ENCODE measurements around the gene SLC13A2.
"Not testable (repeated sequence)": the region's sequence is repeated elsewhere in the genome, so short reads cannot be mapped to it uniquely, and the experiment has no call there.

Gene SLC13A2

DNA sequence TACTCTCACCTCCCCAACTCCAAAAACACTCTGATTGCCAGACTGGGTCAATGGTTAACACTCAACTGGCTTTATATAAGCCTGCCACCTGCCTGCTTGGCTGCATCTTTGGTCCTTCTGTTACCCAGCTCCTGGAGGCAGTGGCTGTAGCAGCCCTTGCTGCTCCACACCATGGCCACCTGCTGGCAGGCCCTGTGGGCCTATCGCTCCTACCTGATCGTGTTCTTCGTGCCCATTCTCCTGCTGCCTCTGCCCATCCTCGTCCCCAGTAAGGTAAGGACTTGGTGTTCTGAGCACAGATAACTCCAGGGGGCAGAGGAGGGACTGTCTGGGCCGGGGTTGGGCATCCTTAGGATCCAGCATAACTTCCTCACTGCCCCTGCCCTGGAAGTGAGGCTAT, at the start of gene SLC13A2:
Gene SLC13A2 (plus strand): TSS at position 103 of the 400 bp plus-strand sequence. CDS start 69 bp downstream, at position 172.
- no peak for DNase-seq

DNA sequence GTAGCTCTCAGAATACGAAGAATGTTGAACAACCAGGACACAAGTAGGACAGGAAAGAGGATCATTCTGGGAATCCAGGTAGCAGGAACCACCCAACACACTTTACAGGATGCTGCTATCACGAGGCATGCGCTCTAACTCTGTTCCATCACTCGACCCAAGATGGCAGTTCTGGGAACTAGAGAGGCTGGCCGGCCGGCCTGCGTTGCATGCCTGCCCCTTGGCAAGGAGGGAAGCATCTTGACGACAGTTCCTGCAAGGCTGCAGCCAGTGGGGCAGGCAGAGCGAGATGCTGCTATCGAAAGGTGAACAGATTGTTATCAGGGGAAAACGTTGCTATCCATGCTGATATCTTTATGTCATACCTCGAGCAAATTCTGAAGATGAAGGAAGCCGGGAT, 48.2 kb upstream of the SLC13A2 start:
- no peak for DNase-seq

GRCh38 chr17:28426081-28426519, 47.3 kb upstream of the SLC13A2 start:
- DNase-seq = no peak

- no peak for DNase-seq
Measured at GRCh38 chr17:28427371-28427770, 46.1 kb upstream of the SLC13A2 start.

DNA sequence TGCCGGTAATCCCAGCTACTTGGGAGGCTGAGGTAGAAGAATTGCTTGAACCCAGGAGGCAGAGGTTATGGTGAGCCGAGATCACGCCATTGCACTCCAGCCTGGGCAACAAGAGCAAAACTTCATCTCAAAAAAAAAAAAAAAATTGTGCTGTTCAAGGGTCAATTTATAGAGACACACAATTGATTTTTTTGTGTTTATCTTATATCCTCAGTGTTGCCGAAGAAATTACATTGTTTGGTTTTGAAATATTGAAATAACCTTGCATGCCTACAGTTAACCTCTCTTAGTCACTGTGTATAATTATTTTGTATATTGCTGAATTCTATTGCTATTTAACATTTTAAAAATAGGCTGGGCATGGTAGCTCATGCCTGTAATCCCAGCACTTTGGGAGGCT, 45.5 kb upstream of the SLC13A2 start:
- DNase-seq = not testable (repeated sequence)

- DNase-seq = no peak
Measured at GRCh38 chr17:28433721-28434120, 39.7 kb upstream of the SLC13A2 start.

GRCh38 chr17:28434326-28434725, 39.1 kb upstream of the SLC13A2 start:
- not testable (repeated sequence) for DNase-seq

GRCh38 chr17:28443901-28444638, 29.4 kb upstream of the SLC13A2 start:
- DNase-seq = no peak

- DNase-seq = no peak
Measured at GRCh38 chr17:28446716-28447395, 26.6 kb upstream of the SLC13A2 start.

DNA sequence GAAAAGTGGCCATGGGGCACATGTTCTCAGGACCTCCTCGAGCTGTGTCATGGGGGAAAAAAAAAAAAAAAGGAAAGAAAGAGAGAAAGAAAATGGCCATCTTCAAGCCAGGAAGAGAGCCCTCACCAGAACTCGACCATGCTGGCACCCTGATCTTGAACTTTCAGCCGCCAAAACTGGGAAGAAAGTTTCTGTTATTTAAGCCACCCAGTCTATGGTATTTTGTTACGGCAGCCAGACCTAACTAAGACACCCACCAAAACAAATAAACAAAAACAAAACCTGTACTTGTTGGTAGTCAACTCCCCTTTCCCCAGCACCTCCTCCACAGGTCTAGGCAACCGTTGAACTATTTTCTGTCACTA, 26.1 kb upstream of the SLC13A2 start:
- DNase-seq = no peak

DNA sequence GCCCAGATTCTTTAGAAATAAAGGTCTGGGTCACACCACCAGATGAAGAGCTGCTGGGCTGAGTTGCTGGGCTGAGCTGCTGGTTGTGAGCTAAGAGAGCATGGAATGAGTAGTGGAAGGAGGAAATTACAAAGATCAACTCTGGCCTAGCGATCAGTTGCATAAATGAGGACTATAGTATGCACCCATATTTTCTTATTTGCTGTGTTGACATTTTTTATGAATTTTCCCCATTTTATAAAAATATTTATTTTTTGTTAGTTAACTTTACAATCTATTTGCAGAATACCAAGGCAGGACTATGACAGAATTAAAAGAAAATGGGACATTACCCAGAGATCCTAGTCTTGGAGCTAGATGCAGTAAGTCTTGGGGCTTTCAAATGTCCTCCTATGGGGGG, 23.6 kb upstream of the SLC13A2 start:
- DNase-seq = no peak

DNA sequence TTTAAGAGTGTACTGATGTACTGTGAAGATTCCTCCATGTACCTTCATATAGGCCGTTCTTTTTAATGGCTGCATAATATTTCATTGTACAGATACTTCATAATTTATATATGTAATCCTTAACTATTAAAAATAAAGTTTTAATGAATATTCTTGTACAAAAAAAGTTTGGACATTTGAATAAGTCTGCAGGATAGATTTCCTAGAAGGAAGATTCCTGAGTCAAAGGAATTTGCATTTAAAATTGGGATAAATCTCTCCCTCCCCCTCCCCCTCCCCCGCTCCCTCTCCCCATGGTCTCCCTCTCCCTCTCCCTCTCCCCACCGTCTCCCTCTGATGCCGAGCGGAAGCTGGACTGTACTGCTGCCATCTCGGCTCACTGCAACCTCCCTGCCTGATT, 15.6 kb upstream of the SLC13A2 start:
- no peak for DNase-seq

DNA sequence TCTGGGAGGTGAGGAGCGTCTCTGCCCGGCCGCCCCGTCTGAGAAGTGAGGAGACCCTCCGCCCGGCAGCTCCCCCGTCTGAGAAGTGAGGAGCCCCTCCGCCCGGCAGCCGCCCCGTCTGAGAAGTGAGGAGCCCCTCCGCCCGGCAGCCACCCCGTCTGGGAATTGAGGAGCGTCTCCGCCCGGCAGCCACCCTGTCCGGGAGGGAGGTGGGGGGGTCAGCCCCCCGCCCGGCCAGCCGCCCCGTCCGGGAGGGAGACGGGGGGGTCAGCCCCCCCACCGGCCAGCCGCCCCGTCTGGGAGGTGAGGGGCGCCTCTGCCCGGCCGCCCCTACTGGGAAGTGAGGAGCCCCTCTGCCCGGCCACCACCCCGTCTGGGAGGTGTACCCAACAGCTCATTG, 14.6 kb upstream of the SLC13A2 start:
- not testable (repeated sequence) for DNase-seq

DNA sequence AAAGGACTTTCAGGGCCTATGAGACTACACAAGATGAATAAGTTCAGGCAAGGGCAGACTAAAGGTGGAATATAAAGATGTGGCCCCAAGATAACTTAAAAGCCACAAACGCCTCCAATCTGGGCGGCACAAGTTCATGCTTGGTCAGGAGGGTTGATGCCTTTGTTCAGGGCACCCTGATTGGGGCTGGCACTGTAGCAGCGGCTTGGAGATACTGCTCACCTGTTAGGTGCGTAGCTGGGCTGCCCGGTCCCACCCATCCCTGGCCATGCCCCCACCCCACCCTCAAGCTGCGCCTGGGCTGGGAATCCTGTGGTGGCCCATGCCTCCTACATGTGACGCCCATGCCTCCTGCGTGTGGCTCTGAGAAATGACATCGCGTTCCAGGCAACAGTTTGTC, 12.5 kb upstream of the SLC13A2 start:
- no peak for DNase-seq

DNA sequence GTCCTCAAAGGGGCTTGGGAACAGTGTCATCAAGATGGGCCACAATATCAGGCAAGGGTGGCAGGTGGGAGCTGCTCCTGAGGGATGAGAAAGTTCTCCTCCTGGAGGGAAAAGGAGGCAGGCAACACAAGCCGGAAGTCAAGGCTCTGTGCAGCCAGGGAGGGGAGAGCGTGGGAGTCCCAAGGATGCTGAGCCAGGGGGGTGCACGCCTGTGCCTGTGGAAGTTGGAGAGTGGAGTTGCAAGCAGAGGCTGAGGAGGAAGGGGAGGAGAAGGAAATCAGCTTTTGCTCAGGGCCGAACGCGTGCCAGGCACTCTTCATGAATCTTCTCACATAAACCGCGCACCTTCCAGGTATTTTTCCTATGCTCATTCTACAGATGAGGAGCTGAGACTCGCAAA, 7.4 kb upstream of the SLC13A2 start:
- DNase-seq = no peak

DNA sequence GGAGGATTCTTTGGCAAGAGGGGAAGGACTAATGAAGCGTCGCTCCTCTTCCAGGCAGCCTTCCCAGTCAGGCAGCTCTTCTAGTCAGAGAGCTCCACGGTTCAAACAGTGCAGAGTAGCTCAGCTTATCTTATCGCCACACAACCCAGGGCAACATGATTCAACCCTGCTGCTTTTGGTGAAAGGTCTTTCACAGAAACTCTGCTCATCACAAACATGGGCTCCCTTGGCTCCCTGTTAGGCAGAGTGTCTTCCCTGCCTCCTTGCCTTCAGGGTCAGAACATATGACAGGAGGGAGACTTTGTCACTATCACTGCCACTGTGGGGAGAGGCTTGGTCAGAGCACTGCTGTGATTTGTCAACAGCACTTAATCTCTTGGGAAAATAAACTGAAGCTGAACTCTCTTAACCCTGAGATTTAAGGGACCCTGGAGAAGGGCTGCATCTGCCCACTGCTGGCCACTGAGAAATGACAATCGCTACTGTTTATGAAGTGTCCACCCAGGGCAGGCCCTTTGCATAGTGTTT, 6.9 kb upstream of the SLC13A2 start:
- DNase-seq = no peak

DNA sequence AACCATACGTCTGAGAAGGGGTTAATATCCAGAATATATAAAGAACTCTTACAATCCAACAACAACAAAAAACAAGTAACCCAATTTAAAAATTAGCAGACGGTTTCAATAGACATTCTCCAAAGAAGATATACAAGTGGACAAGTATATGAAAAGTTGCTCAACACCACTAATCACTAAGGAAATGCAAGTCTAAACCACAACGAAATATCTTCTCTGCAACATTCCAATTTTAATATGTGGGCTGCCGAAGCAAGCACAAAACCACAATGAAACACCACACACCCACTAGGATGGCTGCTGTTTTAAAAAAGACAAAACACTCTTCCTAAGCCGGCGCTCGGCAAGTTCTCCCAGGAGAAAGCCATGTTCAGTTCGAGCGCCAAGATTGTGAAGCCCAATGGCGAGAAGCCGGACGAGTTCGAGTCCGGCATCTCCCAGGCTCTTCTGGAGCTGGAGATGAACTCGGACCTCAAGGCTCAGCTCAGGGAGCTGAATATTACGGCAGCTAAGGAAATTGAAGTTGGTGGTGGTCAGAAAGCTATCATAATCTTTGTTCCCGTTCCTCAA, 5.9 kb upstream of the SLC13A2 start:
- DNase-seq = peak; percentile 59

DNA sequence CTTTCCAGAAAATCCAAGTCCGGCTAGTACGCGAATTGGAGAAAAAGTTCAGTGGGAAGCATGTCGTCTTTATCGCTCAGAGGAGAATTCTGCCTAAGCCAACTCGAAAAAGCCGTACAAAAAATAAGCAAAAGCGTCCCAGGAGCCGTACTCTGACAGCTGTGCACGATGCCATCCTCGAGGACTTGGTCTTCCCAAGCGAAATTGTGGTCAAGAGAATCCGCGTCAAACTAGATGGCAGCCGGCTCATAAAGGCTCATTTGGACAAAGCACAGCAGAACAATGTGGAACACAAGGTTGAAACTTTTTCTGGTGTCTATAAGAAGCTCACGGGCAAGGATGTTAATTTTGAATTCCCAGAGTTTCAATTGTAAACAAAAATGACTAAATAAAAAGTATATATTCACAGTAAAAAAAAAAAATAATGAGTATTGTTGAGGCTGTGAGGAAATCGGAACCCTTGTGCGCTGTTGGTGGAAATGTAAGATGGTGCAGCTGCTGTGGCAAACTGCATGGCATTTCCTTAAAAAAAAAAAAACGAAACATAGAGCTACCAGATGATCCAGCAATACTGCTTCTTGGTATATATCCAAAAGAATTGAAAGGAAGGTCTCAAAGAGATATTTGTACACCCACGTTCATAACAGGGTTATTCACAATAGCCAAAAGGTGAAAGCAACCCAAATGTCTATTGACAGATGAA, 5.3 kb upstream of the SLC13A2 start:
- DNase-seq = not testable (repeated sequence)

- no peak for DNase-seq
Measured at GRCh38 chr17:28468781-28469180, 4.7 kb upstream of the SLC13A2 start.

- DNase-seq = no peak
Measured at GRCh38 chr17:28469376-28469775, 4.1 kb upstream of the SLC13A2 start.

DNA sequence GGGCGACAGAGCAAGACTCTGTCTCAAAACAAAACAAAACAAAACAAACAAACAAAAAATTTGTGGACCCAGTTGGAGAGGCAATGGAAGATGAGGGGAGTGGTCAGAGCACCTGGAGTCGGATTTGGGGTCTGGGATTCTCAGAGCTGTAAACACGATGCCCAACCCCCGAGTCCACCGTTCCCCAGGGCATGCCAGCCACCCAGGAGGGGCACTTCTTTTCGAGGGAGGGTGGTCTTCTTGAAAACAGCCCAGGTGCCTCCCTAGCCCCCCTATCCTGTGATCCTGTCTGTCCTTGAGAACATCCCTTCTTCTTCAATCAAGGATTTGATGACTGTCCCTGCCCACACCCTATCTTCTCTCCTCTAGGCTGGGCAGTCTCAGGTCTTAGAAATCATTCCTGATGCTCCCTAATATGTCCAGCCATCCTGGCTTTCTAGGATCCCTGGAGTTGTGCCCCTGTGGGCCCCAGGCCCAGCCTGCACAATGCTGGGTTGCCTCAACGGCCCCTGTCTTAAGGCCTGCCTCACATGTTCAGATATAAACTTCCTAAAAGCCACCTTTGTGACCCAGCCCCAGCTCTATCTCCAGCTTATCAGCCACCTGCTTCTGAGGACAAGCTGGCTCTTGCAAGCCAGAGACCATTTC, 3.1 kb upstream of the SLC13A2 start:
- DNase-seq = no peak

GRCh38 chr17:28470914-28471366, 2.5 kb upstream of the SLC13A2 start:
- DNase-seq = peak; percentile 24

Data from fibroblast of skin of right biceps (primary cell).